ENCODE data around the gene ITPRIP.

DNA sequence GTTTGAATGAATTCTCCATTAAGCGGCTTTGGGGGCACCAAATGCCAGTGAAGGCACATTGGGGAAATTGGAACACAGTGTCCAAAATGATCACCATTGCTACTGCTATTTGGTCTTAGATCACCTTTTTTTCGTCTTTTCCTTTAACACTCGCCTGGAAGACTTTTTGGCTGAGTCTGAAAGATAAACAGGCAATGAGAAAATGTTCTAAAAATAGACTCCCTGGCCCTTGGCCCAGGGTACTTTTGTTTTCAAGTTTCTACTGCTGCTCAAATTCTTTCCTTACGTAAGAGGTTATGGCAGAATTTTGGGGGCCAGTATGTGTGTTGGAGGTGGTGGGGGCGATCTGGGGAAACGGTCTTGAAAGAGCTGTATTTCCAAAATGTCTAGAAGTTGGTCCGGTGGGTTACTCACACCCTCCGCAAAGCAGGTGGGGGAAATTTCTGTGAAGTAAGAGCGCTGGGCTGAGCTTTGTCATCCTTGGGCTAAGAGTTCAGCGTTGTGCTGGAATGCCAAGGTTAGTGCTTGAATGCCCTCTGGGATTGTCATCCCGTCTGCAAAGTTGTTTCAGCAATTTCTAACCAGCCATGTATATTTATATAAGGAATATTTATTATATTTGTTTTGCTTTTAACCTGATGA, 1.3 kb upstream of the ITPRIP start:
- no peak for TF ChIP-seq MXI1 (IDR thresholded peaks at IDR 0.05; ENCODE audit: low read depth, low read length)
- no peak for TF ChIP-seq TAF1 (IDR thresholded peaks at IDR 0.05; ENCODE audit: borderline replicate concordance, low read depth, low read length)
- no peak for TF ChIP-seq CTCF (IDR thresholded peaks at IDR 0.05)
- no peak for TF ChIP-seq SIN3A (IDR thresholded peaks at IDR 0.05; ENCODE audit: borderline replicate concordance, low read depth, low read length)
- no peak for TF ChIP-seq EP300 (IDR thresholded peaks at IDR 0.05; ENCODE audit: borderline replicate concordance in 1 of 2, low read depth in 1 of 2, low read length in 1 of 2)
- no peak for TF ChIP-seq ELF1 (IDR thresholded peaks at IDR 0.05)
- TF ChIP-seq RXRA (IDR thresholded peaks at IDR 0.05; ENCODE audit: borderline replicate concordance, low read depth): no peak
- no peak for TF ChIP-seq REST (IDR thresholded peaks at IDR 0.05; ENCODE audit: low read depth, low read length)
- no peak for TF ChIP-seq CHD2 (IDR thresholded peaks at IDR 0.05; ENCODE audit: low read length, partially characterized antibody)

Data from SK-N-SH (cell line).